Measurements from ENCODE around the gene THAP10. TPM values are rescaled to one million over a fixed set of nuclear protein-coding genes. Genes with fewer than 3 reads are reported as not detected.

The THAP10 gene
- total and polyA plus RNA-seq, 9 of the 15 experiments (the other 6 are each of a cell fraction or from before 2014, with no cell fraction given) = 0.04 to 0.28 (median 0.09) TPM; not detected in 3

GRCh38 chr15:70845602-70846360 lies 46.5 kb downstream of the THAP10 start:
- WGBS (ENCODE audit: insufficient coverage, low coverage, missing lambda C conversion rate) = 0% methylated on average over 6 of the region's 6 CpGs
- no peak for FAIRE-seq
- Histone ChIP-seq H3K36me3 (ENCODE audit: control insufficient read depth, insufficient read depth, low read length) (no peaks in the 10 kb centered on the region), H3K9me3 (replicated peaks; ENCODE audit: control insufficient read depth, insufficient read depth, low read depth, low read length) (no peaks in the 10 kb centered on the region), H3K4me3 (no peak overlapping the region), H2AFZ (ENCODE audit: low read depth, low read length) (no peak overlapping the region), H3K4me2 (ENCODE audit: insufficient read depth, low read length) (no peak overlapping the region), H3K4me1 (replicated peaks in 1 of 2; ENCODE audit: control insufficient read depth in 2 of 2, insufficient read depth in 2 of 2, low read length in 2 of 2) (no peaks in the 10 kb centered on the region), H3K27ac (ENCODE audit: extremely low read depth, low read depth, low read length) (no peak overlapping the region), H3K9me1 (ENCODE audit: control insufficient read depth, insufficient read depth, low read length) (no peaks in the 10 kb centered on the region), H3K79me2 (ENCODE audit: control insufficient read depth, insufficient read depth, low read length) (no peaks in the 10 kb centered on the region), H4K20me1 (replicated peaks; ENCODE audit: control insufficient read depth, insufficient read depth, low read length) (no peaks in the 10 kb centered on the region), H3K27me3 (ENCODE audit: control insufficient read depth in 2 of 2, insufficient read depth in 2 of 2, low read length in 2 of 2) (no peaks in the 10 kb centered on the region), H3K9ac (ENCODE audit: insufficient read depth in 1 of 2, low read depth in 2 of 2, low read length in 2 of 2) (no peak overlapping the region)
- no peak for DNase-seq (ENCODE audit: extremely low read depth in 1 of 4, low spot score in 3 of 4)
- BruUV-seq (replicated peaks) = no TSS peak
- ChIA-PET POLR2A (no interaction called here), CTCF (ENCODE audit: low intra/inter-chr PET ratio) (no interaction called here)
- intact Hi-C loops (cut with micrococcal nuclease) = no loop called here
- in situ Hi-C loops (cut with MboI) = no loop called here
- no peak for ATAC-seq
- TF ChIP-seq PCBP1 (IDR thresholded peaks at IDR 0.05; ENCODE audit: low read depth, low read length, poor library complexity, severe bottlenecking) (no peak), PHF20 (IDR thresholded peaks at IDR 0.05; ENCODE audit: partially characterized antibody) (no peak), RHOXF2B (CRISPR knock-in tag; conservative IDR thresholded peaks at IDR 0.05) (no peak), BRCA1 (IDR thresholded peaks at IDR 0.05) (no peak), BRCA1 (CRISPR knock-in tag; IDR thresholded peaks at IDR 0.05) (no peak), GABPB2 (CRISPR knock-in tag; conservative IDR thresholded peaks at IDR 0.05) (no peak), HIVEP1 (CRISPR knock-in tag; IDR thresholded peaks at IDR 0.05) (no peak), ETS1 (conservative IDR thresholded peaks at IDR 0.05; ENCODE audit: control insufficient read depth, low read depth, low read length) (no peak)
- TF ChIP-seq, protein P1, sequence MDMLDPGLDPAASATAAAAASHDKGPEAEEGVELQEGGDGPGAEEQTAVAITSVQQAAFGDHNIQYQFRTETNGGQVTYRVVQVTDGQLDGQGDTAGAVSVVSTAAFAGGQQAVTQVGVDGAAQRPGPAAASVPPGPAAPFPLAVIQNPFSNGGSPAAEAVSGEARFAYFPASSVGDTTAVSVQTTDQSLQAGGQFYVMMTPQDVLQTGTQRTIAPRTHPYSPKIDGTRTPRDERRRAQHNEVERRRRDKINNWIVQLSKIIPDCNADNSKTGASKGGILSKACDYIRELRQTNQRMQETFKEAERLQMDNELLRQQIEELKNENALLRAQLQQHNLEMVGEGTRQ (CRISPR knock-in tag; IDR thresholded peaks at IDR 0.05) = no peak
- TF ChIP-seq, protein P2, sequence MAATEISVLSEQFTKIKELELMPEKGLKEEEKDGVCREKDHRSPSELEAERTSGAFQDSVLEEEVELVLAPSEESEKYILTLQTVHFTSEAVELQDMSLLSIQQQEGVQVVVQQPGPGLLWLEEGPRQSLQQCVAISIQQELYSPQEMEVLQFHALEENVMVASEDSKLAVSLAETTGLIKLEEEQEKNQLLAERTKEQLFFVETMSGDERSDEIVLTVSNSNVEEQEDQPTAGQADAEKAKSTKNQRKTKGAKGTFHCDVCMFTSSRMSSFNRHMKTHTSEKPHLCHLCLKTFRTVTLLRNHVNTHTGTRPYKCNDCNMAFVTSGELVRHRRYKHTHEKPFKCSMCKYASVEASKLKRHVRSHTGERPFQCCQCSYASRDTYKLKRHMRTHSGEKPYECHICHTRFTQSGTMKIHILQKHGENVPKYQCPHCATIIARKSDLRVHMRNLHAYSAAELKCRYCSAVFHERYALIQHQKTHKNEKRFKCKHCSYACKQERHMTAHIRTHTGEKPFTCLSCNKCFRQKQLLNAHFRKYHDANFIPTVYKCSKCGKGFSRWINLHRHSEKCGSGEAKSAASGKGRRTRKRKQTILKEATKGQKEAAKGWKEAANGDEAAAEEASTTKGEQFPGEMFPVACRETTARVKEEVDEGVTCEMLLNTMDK (IDR thresholded peaks at IDR 0.05; ENCODE audit: borderline replicate concordance, insufficient read depth, low read depth, low read length, poor library complexity, severe bottlenecking) = no peak

All from K562 (cell line).